Fibroblast of lung (primary cell): ENCODE measurements around the gene CD46. TPM values are rescaled to one million over a fixed set of nuclear protein-coding genes. Genes with fewer than 3 reads are reported as not detected.
A peak's percentile ranks its signal among the peaks of the same experiment; 100 is the strongest.

Source experiments
- DNase-seq, 2 donors: peaks; one replicate each; pipeline versions ENCODE4 v3.0.0 to v3.0.0-alpha.2; 2010; ENCODE audit warnings: low read depth in 2 of 2
- H2AFZ ChIP-seq: 2 replicates; pipeline ENCODE4 v1.5.1; 2012; ENCODE audit warnings: low read length, control low read depth, inconsistent platforms
- H3K27ac ChIP-seq: 2 replicates; pipeline ENCODE4 v1.5.1; 2011; ENCODE audit warnings: low read length, control low read depth; ENCODE audit not compliant: insufficient read depth
- H3K27me3 ChIP-seq: 2 replicates; pipeline ENCODE4 v1.5.1; 2011; ENCODE audit warnings: mild to moderate bottlenecking, low read length; ENCODE audit not compliant: control insufficient read depth, insufficient read depth
- H3K36me3 ChIP-seq: 2 replicates; pipeline ENCODE4 v1.5.1; 2011; ENCODE audit warnings: low read length; ENCODE audit not compliant: control insufficient read depth, insufficient read depth
- H3K4me1 ChIP-seq: 2 replicates; pipeline ENCODE4 v1.5.1; 2011; ENCODE audit warnings: low read length; ENCODE audit not compliant: control insufficient read depth, insufficient read depth; ENCODE audit errors: extremely low read depth
- H3K4me2 ChIP-seq: 2 replicates; pipeline ENCODE4 v1.5.1; 2011; ENCODE audit warnings: low read length, control low read depth; ENCODE audit not compliant: insufficient read depth; ENCODE audit errors: extremely low read depth
- H3K4me3 ChIP-seq, 4 experiments: fragments of 200-600 bp in 1 of 4; sonication (generic) in 1 of 4; replicated peaks in 1 of 4; 2 replicates each; pipeline ENCODE4 v1.5.1; 2011 to 2016; ENCODE audit warnings: low read length in 4 of 4, low read depth in 3 of 4, mild to moderate bottlenecking in 3 of 4, control low read depth in 2 of 4, inconsistent platforms in 1 of 4, mixed read lengths in 1 of 4; ENCODE audit not compliant: insufficient read depth in 1 of 4; ENCODE audit errors: control extremely low read depth in 1 of 4
- H3K79me2 ChIP-seq: 2 replicates; pipeline ENCODE4 v1.5.1; 2012; ENCODE audit warnings: mild to moderate bottlenecking, low read length, inconsistent platforms; ENCODE audit not compliant: control insufficient read depth, insufficient read depth
- H3K9ac ChIP-seq: 2 replicates; pipeline ENCODE4 v1.5.1; 2011; ENCODE audit warnings: mild to moderate bottlenecking, low read length, control low read depth; ENCODE audit not compliant: insufficient read depth
- H3K9me3 ChIP-seq: 2 replicates; pipeline ENCODE4 v1.5.1; 2012; ENCODE audit warnings: low read depth, low read length; ENCODE audit not compliant: control insufficient read depth, insufficient read depth
- H4K20me1 ChIP-seq: 2 replicates; pipeline ENCODE4 v1.5.1; 2011; ENCODE audit warnings: low read length; ENCODE audit not compliant: control insufficient read depth, insufficient read depth; ENCODE audit errors: extremely low read depth
- EZH2 ChIP-seq: IDR thresholded peaks from 2 replicates; pipeline ENCODE4 v1.5.1; 2012; ENCODE audit warnings: low read length, control low read depth, mild to moderate bottlenecking; ENCODE audit errors: missing control alignments
- polyA plus RNA-seq, 2 donors: library from polyadenylated mRNA; depleted of rRNA in 1 of 2; stranded (reverse) in 1 of 2; unstranded in 1 of 2; fragments of >200 nt; gene quantifications; 2 replicates each; pipeline ENCODE4 v1.2.1, GENCODE V29; 2011 to 2012; ENCODE audit warnings: missing spikeins in 1 of 2
- total RNA-seq: library from RNA; depleted of rRNA; stranded (reverse); fragments of >200 nt; gene quantifications from 2 replicates; pipeline ENCODE4 v1.2.1, GENCODE V29; 2014
- TF ChIP-seq, protein P1 (sequence below), 2 donors: IDR thresholded peaks in 1 of 2; conservative IDR thresholded peaks in 1 of 2; 1 replicate in 1 of 2; 2 replicates in 1 of 2; pipeline ENCODE4 v1.5.1; 2011 to 2012; ENCODE audit warnings: low read length in 2 of 2, control low read depth in 1 of 2, inconsistent platforms in 1 of 2, low read depth in 1 of 2, mild to moderate bottlenecking in 1 of 2

Gene CD46
- total and polyA plus RNA-seq, 2 donors (not counting 1 experiment from before 2014, with no cell fraction given) = 198 to 294 TPM

DNA sequence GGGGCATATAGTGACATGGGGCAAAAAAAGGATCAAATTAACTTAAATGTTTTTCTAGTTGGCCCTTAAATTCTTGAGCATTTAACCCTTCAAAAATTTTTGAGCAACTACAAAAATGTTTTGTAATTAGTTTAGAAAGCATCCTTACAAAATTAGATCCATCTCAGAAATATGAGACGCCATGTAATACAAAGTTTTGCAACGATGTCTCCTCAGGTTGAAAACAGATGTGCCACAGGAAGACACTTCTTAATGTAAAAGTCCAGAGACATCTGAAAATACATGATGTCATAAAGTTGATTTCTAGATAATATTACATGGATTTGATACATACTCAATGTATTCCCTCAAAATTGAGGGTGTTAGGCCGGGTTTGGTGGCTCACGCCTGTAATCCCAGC is 37.5 kb downstream of the CD46 start:
- Histone ChIP-seq H2AFZ (no peak overlapping the region), H3K27ac (no peak overlapping the region), H4K20me1 (no peaks in the 10 kb centered on the region), H3K4me2 (no peak overlapping the region), H3K9me3 (no peaks in the 10 kb centered on the region), H3K4me3 (no peak overlapping the region), H3K9ac (no peak overlapping the region), H3K79me2 (no peaks in the 10 kb centered on the region), H3K36me3 (no peaks in the 10 kb centered on the region), H3K4me1 (peaks cover 2% of the 10 kb centered on the region), H3K27me3 (no peaks in the 10 kb centered on the region)
- no peak for DNase-seq
- TF ChIP-seq, protein P1, sequence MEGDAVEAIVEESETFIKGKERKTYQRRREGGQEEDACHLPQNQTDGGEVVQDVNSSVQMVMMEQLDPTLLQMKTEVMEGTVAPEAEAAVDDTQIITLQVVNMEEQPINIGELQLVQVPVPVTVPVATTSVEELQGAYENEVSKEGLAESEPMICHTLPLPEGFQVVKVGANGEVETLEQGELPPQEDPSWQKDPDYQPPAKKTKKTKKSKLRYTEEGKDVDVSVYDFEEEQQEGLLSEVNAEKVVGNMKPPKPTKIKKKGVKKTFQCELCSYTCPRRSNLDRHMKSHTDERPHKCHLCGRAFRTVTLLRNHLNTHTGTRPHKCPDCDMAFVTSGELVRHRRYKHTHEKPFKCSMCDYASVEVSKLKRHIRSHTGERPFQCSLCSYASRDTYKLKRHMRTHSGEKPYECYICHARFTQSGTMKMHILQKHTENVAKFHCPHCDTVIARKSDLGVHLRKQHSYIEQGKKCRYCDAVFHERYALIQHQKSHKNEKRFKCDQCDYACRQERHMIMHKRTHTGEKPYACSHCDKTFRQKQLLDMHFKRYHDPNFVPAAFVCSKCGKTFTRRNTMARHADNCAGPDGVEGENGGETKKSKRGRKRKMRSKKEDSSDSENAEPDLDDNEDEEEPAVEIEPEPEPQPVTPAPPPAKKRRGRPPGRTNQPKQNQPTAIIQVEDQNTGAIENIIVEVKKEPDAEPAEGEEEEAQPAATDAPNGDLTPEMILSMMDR (conservative IDR thresholded peaks at IDR 0.05 in 1 of 2, IDR thresholded peaks at IDR 0.05 in 1 of 2; ENCODE audit: low read depth in 1 of 2, low read length in 2 of 2) = no peak
- no peak for TF ChIP-seq EZH2

DNA sequence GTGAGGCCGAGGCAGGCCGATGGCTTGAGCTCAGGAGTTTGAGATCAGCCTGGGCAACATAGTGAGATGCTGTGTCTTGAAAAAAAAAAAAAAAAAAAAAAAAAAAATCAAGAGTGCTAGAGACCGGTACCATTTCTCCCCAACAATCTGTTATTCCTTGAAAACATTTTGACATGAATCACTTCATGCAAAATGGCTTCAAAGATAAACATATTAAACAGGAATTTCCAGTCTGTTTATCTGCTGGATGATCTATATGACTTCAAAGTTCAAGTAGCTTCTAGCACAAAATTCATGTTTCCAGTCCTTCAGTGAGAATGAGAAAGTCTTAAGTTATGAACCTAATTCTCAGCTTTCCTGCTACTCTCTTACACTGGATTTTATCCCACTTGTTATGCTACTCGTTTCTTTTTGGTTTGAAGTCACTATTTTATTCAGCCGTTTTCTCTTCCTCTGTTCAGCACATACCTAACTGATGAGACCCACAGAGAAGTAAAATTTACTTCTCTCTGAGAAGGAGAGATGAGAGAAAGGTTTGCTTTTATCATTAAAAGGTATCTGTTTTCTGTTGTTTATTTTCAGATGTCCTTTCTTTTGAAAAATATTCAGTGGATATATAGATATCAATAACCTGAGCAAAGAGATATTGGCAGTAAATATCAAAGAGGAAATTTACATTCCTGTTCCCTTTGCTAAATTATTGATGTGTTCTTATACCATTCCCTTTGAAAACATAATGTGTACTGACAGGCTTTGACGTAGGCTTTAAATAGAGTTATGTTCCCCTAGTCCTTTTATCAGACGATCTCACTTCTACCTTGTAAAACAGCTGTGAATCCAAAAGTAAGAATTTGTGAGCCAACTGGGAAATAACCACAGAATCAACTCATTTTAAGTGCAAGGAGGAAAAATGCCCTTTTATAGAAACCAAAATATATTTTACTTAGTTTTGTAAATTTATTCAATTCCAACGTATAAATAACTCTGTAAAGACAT is 38.2 kb downstream of the CD46 start:
- H3K4me1 ChIP-seq = peaks cover 2% of the 10 kb centered on the region
- no peaks in the 10 kb centered on the region for H3K36me3 ChIP-seq
- H3K27ac ChIP-seq = no peak overlapping the region
- DNase-seq = peak in 1 of 2 donors; percentile 20
- TF ChIP-seq, protein P1 (conservative IDR thresholded peaks at IDR 0.05 in 1 of 2, IDR thresholded peaks at IDR 0.05 in 1 of 2; ENCODE audit: low read depth in 1 of 2, low read length in 2 of 2) = no peak
- TF ChIP-seq EZH2 = no peak
- no peaks in the 10 kb centered on the region for H4K20me1 ChIP-seq
- no peaks in the 10 kb centered on the region for H3K9me3 ChIP-seq
- no peak overlapping the region for H3K9ac ChIP-seq
- no peaks in the 10 kb centered on the region for H3K79me2 ChIP-seq
- no peak overlapping the region for H3K4me3 ChIP-seq
- no peaks in the 10 kb centered on the region for H3K27me3 ChIP-seq
- H2AFZ ChIP-seq = no peak overlapping the region
- H3K4me2 ChIP-seq = no peak overlapping the region

DNA sequence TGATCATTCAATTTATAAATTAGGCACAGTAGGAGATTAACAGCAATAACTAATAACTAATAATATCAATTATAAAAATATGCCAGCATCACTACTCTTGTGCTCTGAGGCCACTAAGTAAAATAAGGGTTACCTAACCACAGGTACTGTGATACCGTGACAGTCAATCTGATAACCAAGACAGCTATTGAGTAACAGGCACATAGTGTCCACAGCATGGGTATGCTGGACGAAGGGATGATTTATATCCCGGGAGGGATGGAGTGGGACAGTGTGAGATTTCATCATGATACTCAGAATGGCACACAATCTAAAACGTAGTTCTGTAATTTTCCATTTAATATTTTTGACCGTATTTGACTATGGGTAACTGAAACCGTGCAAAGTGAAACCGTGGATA is 39.4 kb downstream of the CD46 start:
- TF ChIP-seq EZH2 = no peak
- TF ChIP-seq, protein P1 (conservative IDR thresholded peaks at IDR 0.05 in 1 of 2, IDR thresholded peaks at IDR 0.05 in 1 of 2; ENCODE audit: low read depth in 1 of 2, low read length in 2 of 2) = no peak
- Histone ChIP-seq H4K20me1 (no peaks in the 10 kb centered on the region), H3K4me3 (no peak overlapping the region), H3K9ac (no peak overlapping the region), H3K27me3 (no peaks in the 10 kb centered on the region), H3K79me2 (no peaks in the 10 kb centered on the region), H3K36me3 (no peaks in the 10 kb centered on the region), H3K9me3 (no peaks in the 10 kb centered on the region), H3K4me2 (no peak overlapping the region), H2AFZ (no peak overlapping the region), H3K4me1 (peaks cover 2% of the 10 kb centered on the region), H3K27ac (no peak overlapping the region)
- DNase-seq = no peak
